ENCODE results near the gene UCK1. TPM values are rescaled to one million over a fixed set of nuclear protein-coding genes. Genes with fewer than 3 reads are reported as not detected.

UCK1 gene
- 37.3 and 44.0 TPM in 2 replicates for total RNA-seq (2014; rRNA removed; shearing (Covaris generic))

GRCh38 chr9:131530920-131531832 lies at the start of gene UCK1:
Gene UCK1, minus strand, starts transcription at chr9:131531263. Its CDS starts 89 bp downstream, at chr9:131531174.
- DNase-seq (ENCODE audit: low read depth), result peak; percentile 78

- DNase-seq (ENCODE audit: low read depth), result no peak
Observed at GRCh38 chr9:131580358-131580757, 49.3 kb upstream of the UCK1 start.

GRCh38 chr9:131579789-131580211 lies 48.7 kb upstream of the UCK1 start:
- DNase-seq (ENCODE audit: low read depth), result no peak

- no peak for DNase-seq (ENCODE audit: low read depth)
Observed at GRCh38 chr9:131578731-131579504, 47.9 kb upstream of the UCK1 start.

- DNase-seq (ENCODE audit: low read depth), result no peak
Observed at GRCh38 chr9:131578021-131578420, 47.0 kb upstream of the UCK1 start.

- no peak for DNase-seq (ENCODE audit: low read depth)
Observed at GRCh38 chr9:131577005-131578000, 46.2 kb upstream of the UCK1 start.

- no peak for DNase-seq (ENCODE audit: low read depth)
Observed at GRCh38 chr9:131575946-131576853, 45.1 kb upstream of the UCK1 start.

GRCh38 chr9:131574730-131575640 lies 43.9 kb upstream of the UCK1 start:
- DNase-seq (ENCODE audit: low read depth), result no peak

- DNase-seq (ENCODE audit: low read depth), result no peak
Observed at GRCh38 chr9:131567910-131568309, 36.8 kb upstream of the UCK1 start.

- DNase-seq (ENCODE audit: low read depth), result no peak
Observed at GRCh38 chr9:131566158-131566557, 35.1 kb upstream of the UCK1 start.

GRCh38 chr9:131565369-131565768 lies 34.3 kb upstream of the UCK1 start:
- no peak for DNase-seq (ENCODE audit: low read depth)

- DNase-seq (ENCODE audit: low read depth), result peak; percentile 61
Observed at GRCh38 chr9:131562032-131562959, 31.2 kb upstream of the UCK1 start.

- no peak for DNase-seq (ENCODE audit: low read depth)
Observed at GRCh38 chr9:131559421-131560000, 28.4 kb upstream of the UCK1 start.

- DNase-seq (ENCODE audit: low read depth), result no peak
Observed at GRCh38 chr9:131557855-131558548, 26.9 kb upstream of the UCK1 start.

GRCh38 chr9:131555841-131556673 lies 25.0 kb upstream of the UCK1 start:
- DNase-seq (ENCODE audit: low read depth), result no peak

- DNase-seq (ENCODE audit: low read depth), result no peak
Observed at GRCh38 chr9:131554843-131555351, 23.8 kb upstream of the UCK1 start.

Data from M059J (cell line).